Stimulated activated CD8-positive, alpha-beta memory T cell treated with anti-CD3 and anti-CD28 coated beads, Interleukin-12 subunit alpha, Interleukin-12 subunit beta, amount 100 ng/mL, for 1 hour (primary cell): ENCODE measurements around the gene OR8G1.
"Not testable (repeated sequence)": the region's sequence is repeated elsewhere in the genome, so short reads cannot be mapped to it uniquely, and the experiment has no call there.

Source experiments
- DNase-seq: peaks from one replicate; pipeline ENCODE4 v3.0.0-alpha.2; 2020; ENCODE audit warnings: low read depth

The OR8G1 gene, protein sequence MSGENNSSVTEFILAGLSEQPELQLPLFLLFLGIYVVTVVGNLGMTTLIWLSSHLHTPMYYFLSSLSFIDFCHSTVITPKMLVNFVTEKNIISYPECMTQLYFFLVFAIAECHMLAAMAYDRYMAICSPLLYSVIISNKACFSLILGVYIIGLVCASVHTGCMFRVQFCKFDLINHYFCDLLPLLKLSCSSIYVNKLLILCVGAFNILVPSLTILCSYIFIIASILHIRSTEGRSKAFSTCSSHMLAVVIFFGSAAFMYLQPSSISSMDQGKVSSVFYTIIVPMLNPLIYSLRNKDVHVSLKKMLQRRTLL

DNA sequence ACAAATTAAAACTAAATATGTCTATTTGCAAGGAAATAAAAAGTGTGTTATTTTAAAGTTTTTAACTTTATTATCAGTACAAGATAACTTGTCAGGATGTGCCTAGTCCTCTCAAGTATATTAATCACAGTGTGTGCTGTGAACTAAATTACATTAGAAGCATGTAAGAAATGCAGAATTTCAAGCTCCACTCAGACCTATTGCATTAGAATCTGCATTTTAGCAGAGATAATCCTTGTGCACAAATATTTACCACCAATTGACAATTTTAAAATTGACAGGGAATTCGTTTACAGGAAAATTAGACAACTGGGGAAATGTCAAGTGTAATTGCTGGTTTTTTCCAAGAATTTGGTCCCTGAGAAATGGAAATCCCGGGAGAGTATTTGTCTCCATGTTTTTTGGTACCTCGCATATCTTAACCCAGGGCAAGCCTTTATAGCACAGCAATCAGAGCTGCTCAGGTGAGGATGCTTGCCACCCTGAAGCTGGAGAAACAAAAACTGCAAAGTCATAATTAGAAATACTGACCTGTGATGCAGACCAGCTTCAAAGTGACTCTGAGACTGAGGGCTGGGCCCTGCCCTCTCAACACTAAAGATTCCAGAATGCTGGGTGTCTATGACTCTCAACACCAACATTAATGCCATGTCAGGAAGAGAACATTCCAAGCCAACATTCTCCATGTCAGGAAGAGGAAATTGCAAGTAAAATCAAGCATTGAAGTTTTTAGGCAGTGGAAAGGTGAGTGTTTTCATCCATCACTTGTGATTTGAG, at the start of gene OR8G1:
OR8G1 (plus strand) TSS at position 475 of the 777 bp plus-strand sequence. CDS start 8,581 bp downstream, outside the sequence.
- DNase-seq: no peak

DNA sequence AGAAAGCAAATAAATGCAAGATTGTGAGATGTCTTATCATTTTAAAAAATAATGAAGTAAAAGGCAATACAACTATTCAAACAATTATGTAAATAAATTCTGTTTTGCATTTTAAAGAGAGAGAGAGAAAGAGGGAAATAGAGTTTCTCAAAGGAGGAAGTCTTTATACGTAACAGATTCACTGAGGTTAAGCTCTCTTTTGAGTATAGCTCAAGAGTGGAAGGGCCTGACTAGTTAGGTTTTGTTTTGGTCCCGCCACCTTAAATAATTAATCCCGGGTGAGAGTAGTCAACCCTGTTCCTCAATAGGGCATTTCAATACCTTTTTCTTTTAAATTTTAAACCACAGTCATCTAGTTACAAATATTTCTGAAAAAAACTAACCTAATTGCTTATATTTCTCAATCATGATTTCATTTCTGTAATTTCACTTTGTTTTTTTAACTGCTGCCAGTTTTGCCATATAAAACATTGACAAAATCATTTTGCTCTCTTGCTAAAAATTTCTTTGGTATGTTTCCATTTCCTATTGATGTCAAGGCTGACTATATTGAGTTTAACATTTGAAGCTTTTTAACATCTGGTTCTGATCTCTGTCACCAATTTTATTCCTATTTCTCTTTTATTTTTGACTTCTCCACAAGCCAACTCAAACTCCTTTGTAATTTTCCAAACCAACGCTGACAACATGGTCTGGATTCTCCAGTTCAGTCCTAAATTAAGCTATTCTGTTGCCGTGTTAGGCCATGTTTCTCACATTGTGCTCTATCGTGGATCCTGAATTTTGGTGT, 47.5 kb upstream of the OR8G1 start:
- no peak for DNase-seq

DNA sequence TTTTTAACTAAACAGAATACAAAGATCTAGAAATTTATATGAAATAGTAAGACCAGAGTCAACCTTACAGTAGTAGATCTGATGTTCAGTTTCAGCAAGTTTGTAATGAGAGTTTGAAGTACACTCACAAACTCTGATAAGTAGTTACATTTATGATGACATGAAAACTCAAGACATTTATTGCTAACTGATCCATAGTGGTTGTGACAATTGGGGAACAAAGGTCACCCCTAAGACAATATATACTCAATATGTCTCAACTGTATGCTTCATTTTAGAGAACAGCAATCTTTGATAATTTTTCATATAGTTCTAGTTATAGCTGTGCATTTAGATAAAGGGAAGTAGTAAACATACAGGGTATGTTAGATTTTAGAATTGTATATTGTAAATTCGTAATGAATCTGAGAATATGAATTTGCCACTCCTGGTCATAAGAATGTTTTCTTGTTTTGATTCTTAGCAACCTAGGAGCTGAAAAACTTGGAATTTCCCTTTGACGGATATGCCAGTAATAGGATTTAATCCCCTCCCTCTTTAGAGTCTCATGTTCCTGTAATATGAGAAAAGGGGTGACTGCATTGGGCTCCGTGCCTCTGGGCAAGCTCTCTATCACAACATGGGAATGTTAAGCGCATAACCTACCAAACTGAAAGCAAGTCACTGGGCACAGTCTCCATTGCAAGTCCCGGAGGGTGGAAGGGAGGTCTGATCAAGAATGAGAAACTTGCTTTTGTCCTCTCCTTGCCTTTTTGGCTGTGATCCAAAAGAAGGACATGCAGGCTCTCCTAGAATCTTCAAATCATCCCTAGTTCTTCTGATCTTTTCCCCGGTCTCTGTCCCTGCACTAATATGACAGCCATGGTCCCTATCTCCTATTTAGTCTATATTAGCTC, 46.4 kb upstream of the OR8G1 start:
- no peak for DNase-seq

DNA sequence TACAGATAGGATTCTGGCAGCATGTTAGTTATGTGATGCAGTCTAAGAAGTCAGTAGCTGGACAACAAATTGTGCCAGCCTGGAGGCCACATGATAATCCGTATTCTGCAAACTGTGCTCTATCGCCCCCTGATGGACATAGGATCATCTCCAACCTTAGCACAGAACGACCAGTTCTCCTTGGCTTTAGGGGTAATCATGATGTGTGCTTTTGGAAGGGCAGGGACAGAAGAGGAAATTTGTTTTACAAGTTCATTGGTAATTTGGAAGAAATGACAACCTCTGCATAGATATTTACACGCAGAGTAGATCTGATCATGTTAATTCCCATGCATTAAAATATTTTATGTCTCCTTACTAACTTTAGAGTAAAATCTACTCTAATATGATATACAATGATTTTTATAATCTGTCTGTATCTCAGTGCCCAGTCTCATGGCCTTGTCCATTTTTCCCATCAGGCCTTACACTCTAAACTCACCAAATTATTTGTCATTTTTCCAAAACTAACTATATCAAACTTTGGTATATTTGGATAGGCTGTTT, 45.6 kb upstream of the OR8G1 start:
- peak; percentile 6 for DNase-seq

DNA sequence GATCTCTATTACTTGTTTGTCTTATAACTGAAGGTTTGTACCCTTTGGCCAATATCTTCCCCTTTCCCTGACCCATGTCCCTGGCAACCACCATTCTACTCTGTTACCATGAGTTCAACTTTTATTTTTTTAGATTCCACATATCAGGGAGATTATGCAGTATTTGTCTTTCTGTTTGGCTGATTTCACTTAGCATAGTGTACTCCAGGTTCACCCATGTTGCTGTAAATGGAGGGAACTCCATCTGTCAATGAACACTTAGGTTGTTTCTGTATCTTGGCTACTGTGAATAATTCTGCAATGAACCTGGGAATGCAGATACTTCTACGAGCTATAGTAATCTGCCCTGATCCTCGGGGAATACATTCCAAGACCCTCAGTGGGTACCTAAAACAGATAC, 42.9 kb upstream of the OR8G1 start:
- no peak for DNase-seq

DNA sequence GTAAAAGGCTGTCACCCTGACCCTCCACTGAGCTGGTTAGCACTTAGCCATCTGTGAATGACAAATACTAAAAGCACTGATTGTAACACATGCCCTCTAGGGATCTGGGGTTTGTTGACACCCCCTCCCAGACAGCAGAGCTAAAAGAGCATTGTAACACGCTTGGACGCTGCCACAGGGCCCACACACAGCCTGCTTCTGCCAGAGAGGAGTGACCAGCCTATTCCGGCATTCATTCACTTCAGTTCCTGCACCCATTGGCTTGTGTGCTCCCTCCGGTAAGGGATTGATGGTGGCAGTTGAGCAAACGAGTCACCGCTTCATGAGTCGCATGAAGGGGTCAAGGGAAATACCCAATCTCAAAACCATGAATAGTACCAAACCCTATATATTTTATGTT, 42.0 kb upstream of the OR8G1 start:
- no peak for DNase-seq

DNA sequence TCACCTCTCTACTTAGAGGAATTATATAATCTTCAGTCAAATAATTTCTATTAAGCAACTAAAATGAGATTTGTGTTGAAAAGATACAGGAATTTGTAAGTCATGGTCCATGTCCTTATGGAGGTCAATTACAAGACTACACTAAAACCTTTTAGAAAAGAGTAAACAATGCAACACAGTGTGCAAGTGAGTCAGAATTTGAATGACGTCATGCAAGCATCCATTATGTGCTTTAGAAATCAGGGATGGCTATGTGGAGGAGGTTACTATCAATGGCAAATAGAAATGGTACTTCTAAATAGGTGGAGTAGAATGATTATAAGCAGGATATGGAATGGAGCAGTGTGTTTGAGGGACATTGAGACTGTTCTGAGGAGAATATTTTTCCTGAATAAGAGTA, 41.2 kb upstream of the OR8G1 start:
- DNase-seq: no peak

DNA sequence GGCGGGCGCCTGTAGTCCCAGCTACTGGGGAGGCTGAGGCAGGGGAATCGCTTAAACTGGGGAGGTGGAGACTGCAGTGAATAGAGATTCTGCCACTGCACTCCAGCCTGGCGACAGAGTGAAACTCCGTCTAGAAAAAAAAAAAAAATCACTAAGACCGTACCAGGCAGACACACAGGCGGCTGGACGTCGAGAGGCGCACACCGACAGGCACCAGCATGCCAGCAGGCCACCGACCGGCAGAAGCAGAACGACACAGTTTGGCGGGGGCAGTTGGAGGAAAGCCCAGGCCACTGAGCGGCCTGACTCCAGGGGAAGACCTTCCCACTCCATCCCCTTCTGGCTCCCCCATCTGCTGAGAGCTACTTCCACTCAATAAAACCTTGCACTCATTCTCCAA, 40.2 kb upstream of the OR8G1 start:
- no peak for DNase-seq

DNA sequence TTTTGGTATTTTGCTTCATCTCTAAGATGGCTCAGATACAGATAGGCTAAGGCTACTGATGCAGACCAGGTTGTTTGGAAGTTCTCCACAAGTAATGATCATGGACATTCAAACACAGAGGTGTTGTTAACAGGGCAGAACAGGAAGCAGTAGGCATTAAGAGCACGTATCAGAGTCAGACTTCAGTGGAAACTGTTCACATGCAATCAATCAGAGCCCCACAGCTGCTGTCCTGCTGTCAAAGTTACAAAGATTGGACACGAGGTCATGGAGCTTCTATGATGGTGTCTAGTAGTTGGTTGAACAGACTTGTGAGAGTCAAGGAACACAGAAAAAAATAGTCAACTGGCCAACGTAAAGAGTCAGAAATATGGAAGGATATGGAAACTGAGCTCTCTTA, 37.9 kb upstream of the OR8G1 start:
- DNase-seq: no peak

DNA sequence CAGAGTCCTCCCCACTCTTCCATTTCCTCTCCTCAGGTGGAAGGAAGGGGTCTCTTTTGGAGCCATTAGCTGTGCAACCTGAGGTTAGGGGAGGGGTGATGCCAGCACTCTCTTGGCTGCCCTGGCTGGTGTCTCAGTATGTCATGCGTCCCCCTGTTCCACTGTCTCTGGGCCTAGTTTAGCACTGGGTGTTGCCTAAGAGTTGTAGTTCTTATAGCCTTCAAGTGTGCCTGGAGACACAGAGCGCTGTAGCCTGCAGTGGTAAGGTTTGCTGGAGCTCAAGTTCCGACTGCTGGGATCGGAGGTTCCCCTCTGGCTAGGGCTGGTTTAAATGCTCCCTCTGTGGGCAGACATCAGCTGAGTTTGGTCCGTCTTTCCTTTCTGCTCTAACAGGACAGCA, 36.9 kb upstream of the OR8G1 start:
- no peak for DNase-seq

DNA sequence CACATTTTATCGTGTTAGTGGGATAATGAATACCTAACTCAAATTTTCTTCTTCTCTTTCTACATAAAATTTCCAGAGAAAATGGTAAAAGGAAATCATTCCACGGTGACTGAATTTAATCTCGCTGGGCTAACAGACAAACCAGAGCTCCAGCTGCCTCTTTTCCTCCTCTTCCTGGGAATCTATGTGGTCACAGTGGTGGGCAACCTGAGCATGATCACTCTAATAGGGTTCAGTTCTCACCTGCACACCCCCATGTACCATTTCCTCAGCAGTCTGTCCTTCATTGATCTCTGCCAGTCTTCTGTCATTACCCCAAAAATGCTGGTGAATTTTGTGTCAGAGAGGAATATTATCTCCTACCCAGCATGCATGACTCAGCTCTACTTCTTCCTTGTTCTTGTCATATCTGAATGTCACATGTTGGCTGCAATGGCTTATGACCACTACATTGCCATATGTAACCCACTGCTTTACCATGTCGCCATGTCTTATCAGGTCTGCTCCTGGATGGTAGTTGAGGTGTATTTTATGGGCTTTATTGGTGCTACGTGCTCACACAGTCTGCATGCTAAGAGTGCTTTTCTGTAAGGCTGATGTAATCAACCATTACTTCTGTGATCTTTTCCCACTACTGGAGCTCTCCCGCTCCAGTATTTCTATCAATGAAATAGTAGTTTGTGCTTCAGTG, 33.6 kb upstream of the OR8G1 start:
- DNase-seq: no peak

DNA sequence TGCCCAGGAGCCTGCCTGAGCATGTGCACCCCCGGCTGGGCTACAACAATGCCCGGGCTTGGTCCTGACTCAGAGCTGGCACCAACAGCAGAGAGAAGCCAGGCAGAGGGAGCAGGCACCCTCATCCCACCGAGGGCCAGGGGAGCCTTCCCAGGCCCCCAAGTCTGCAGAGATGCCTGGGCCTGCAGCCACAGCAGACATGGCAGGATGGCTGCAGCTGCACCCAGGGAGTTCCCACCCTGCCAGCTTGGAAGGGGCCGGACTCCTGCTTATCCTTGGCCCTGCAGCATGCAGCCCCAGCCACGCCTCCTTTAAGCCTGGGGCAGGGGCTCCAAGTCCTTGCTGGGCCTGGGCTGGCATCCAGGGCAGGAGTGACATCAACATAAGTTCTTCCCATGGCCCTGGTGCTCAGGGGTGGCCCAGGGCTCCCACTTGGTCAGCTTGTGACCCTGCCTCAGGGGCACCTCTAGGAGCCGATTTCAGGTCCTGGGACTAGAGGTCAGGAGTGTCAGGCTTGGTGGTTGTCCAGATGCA, 31.0 kb upstream of the OR8G1 start:
- DNase-seq: no peak

DNA sequence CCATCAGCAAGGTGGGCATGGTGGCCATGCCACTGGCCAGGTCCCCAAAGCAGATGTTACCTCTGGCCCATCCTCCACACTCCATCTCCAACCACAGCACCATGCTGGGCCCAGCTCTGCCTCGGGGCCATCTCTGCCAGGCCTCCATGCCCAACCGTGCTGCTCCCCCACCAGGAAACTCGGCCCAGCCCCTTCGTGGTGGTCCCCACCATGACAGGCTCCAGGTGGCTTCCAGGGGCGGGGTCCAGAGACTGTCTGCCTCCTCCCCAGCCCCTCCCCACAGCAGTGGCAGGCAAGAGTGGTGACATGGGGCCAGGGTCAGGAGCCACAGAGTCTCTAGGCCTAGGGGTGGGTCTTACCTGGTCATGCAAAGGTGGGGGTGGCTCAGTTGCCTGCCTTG, 30.5 kb upstream of the OR8G1 start:
- DNase-seq: no peak

DNA sequence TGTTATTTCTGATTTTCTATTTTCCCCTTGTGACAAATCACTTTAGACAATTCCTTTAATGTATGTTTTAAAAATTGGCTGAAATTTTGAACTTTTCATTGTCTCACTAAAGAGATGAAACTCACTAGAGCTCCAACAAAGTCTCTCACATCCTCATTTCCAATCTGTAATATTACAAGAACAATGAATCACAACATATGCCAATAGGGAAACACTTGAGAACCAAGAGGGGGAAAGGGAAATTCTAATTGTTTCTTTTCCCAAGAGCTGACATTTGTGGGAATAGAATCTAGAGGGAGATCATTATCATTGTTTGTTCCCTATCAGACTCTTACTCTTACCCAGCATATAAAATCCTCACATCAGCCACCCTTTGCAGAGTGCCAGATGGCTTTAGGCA, 29.6 kb upstream of the OR8G1 start:
- no peak for DNase-seq

DNA sequence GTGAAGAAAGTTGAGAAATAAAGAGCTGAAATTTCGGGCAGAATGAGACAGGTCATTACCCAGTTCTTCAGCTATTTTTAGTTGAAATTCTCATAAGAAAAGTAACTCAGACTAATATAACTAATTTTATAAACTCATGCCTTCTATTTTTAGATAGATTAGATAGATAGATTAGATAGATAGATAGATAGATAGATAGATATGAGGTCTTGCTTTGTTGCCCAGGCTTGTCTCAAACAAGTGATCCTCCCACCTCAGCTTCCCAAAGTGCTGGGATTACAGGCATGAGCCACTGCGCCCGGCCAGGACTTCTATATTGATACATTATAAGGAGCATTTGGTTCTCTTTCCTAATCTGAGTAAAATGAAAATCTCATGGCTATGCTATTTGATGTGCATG, 26.9 kb upstream of the OR8G1 start:
- no peak for DNase-seq

DNA sequence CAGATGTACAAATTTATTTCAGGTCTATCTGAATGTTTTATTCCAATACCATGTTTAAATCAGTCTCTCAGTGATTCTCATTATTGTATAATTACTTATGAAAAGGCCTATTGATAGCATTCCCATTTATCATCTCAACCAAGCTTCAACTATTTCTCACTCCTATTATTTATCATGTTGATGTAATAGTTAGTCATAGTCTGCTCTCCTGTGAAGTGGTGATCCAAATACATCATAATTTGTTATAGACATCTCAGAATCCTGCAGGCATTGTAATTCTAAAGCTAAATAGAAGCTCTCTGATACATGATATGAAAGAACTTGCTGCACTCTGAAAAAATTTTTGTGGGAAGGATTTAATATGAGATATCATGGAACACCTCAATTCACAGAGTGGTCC, 21.8 kb upstream of the OR8G1 start:
- no peak for DNase-seq

DNA sequence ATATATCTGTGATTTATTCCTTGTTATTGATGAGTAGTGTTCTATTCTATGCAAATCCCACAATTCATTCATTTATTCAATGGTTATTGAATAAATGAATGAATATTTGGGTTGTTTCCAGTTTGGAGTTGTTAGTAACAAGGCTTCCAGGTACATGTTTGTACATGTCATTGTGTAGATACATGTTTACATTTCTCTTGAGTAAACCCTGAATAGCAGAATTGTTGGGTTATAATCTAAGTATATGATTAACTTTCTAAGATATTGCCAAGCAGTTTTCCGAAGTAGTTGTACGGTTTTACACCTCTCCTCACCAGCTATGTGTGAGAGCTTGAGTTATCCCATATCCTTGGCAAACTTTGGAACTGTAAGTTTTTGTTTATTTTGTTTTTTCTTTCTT, 18.5 kb upstream of the OR8G1 start:
- DNase-seq: no peak

DNA sequence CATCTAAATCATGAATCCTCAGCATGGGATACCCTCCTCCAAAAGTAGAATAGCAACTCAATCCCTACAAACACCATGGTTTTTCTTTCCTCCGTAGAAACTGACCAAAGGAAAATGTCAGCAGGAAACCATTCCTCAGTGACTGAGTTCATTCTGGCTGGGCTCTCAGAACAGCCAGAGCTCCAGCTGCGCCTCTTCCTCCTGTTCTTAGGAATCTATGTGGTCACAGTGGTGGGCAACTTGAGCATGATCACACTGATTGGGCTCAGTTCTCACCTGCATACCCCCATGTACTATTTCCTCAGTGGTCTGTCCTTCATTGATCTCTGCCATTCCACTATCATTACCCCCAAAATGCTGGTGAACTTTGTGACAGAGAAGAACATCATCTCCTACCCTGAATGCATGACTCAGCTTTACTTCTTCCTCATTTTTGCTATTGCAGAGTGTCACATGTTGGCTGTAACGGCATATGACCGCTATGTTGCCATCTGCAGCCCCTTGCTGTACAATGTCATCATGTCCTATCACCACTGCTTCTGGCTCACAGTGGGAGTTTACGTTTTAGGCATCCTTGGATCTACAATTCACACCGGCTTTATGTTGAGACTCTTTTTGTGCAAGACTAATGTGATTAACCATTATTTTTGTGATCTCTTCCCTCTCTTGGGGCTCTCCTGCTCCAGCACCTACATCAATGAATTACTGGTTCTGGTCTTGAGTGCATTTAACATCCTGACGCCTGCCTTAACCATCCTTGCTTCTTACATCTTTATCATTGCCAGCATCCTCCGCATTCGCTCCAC, 16.1 kb upstream of the OR8G1 start:
- not testable (repeated sequence) for DNase-seq

DNA sequence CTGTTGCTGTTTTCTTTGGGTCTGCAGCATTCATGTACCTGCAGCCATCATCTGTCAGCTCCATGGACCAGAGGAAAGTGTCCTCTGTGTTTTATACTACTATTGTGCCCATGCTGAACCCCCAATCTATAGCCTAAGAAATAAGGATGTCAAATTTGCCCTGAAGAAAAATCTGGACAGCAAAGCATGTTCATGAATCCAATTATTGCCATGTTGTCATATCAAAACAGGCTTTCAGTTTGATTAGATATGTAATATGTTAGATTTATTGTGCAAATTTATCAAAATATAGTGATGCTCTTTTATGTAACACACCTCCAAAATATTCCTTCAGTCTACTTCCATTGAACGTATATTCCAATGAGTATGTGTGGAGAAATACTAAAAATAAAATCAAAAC, 15.4 kb upstream of the OR8G1 start:
- DNase-seq: no peak

DNA sequence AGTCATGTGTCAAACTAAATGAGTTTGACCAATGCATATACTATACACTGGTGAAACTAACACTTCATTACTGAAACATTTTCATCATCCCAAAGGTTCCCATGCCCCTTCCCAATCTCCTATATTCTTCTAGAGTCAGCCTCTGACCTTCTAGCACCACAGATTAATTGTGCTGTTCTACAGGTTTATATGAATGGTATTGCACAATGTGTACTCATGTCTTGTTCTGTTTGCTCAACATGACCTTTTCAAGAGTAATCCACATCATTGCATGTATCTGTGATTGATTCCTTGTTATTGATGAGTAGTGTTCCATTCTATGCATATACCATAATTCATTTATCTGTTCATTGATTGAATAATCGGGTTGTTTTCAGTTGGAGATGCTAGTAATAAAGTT, 7.5 kb upstream of the OR8G1 start:
- no peak for DNase-seq
